Measurements from ENCODE around the gene SIT1.

SIT1 gene

GRCh38 chr9:35687306-35687705 lies 36.6 kb upstream of the SIT1 start:
- H3K27me3 ChIP-seq (ENCODE audit: insufficient read depth, poor library complexity, severe bottlenecking): no peaks in the 10 kb centered on the region
- no peak for TF ChIP-seq POLR2AphosphoS5 (IDR thresholded peaks at IDR 0.05; ENCODE audit: low read depth)
- no peak for TF ChIP-seq SPI1 (IDR thresholded peaks at IDR 0.05; ENCODE audit: borderline replicate concordance, low read depth)
- no peak for TF ChIP-seq REST (IDR thresholded peaks at IDR 0.05; ENCODE audit: insufficient replicate concordance, low read depth)
- no peak for TF ChIP-seq GABPA (IDR thresholded peaks at IDR 0.05; ENCODE audit: low read depth)
- no peak for TF ChIP-seq CTCF (IDR thresholded peaks at IDR 0.05; ENCODE audit: insufficient read depth, low read length)
- H3K4me3 ChIP-seq (replicated peaks; ENCODE audit: insufficient read depth, low read length): no peak overlapping the region
- H3K27ac ChIP-seq (replicated peaks): no peak overlapping the region
- DNase-seq (ENCODE audit: low read depth in 1 of 2, low spot score in 1 of 2): no peak

- Histone ChIP-seq H3K4me3 (replicated peaks; ENCODE audit: insufficient read depth, low read length) (no peak overlapping the region), H3K27ac (replicated peaks) (no peak overlapping the region), H3K27me3 (ENCODE audit: insufficient read depth, poor library complexity, severe bottlenecking) (no peaks in the 10 kb centered on the region)
- DNase-seq (ENCODE audit: low read depth in 1 of 2, low spot score in 1 of 2): no peak
- TF ChIP-seq REST (IDR thresholded peaks at IDR 0.05; ENCODE audit: insufficient replicate concordance, low read depth): no peak
- no peak for TF ChIP-seq POLR2AphosphoS5 (IDR thresholded peaks at IDR 0.05; ENCODE audit: low read depth)
- no peak for TF ChIP-seq SPI1 (IDR thresholded peaks at IDR 0.05; ENCODE audit: borderline replicate concordance, low read depth)
- TF ChIP-seq CTCF (IDR thresholded peaks at IDR 0.05; ENCODE audit: insufficient read depth, low read length): no peak
- TF ChIP-seq GABPA (IDR thresholded peaks at IDR 0.05; ENCODE audit: low read depth): no peak
These were observed 35.8 kb upstream of the SIT1 start for GRCh38 chr9:35686222-35687203.

GRCh38 chr9:35685506-35685905 lies 34.8 kb upstream of the SIT1 start:
- H3K4me3 ChIP-seq (replicated peaks; ENCODE audit: insufficient read depth, low read length): no peak overlapping the region
- no peak for DNase-seq (ENCODE audit: low read depth in 1 of 2, low spot score in 1 of 2)
- H3K27ac ChIP-seq (replicated peaks): no peak overlapping the region
- TF ChIP-seq SPI1 (IDR thresholded peaks at IDR 0.05; ENCODE audit: borderline replicate concordance, low read depth): no peak
- TF ChIP-seq POLR2AphosphoS5 (IDR thresholded peaks at IDR 0.05; ENCODE audit: low read depth): no peak
- TF ChIP-seq GABPA (IDR thresholded peaks at IDR 0.05; ENCODE audit: low read depth): no peak
- TF ChIP-seq CTCF (IDR thresholded peaks at IDR 0.05; ENCODE audit: insufficient read depth, low read length): no peak
- TF ChIP-seq REST (IDR thresholded peaks at IDR 0.05; ENCODE audit: insufficient replicate concordance, low read depth): no peak
- H3K27me3 ChIP-seq (ENCODE audit: insufficient read depth, poor library complexity, severe bottlenecking): no peaks in the 10 kb centered on the region
